ENCODE data around the gene NDUFB7.

GRCh38 chr19:14571695-14572490 lies at the start of gene NDUFB7:
- peak; percentile 91 for TF ChIP-seq CTCF (IDR thresholded peaks at IDR 0.05; ENCODE audit: low read length)
- no peak for TF ChIP-seq EZH2 (optimal IDR thresholded peaks at IDR 0.05; ENCODE audit: low read depth, low read length)

All from MM.1S (cell line).